ENCODE results near the gene GSTA2. TPM values are rescaled to one million over a fixed set of nuclear protein-coding genes. Genes with fewer than 3 reads are reported as not detected.
A peak's percentile ranks its signal among the peaks of the same experiment; 100 is the strongest.

GSTA2 gene
- total and polyA plus RNA-seq, 2 of the 13 experiments (the other 11 are each of a cell fraction or from before 2014, with no cell fraction given), result 0.75 to 13.7 TPM

DNA sequence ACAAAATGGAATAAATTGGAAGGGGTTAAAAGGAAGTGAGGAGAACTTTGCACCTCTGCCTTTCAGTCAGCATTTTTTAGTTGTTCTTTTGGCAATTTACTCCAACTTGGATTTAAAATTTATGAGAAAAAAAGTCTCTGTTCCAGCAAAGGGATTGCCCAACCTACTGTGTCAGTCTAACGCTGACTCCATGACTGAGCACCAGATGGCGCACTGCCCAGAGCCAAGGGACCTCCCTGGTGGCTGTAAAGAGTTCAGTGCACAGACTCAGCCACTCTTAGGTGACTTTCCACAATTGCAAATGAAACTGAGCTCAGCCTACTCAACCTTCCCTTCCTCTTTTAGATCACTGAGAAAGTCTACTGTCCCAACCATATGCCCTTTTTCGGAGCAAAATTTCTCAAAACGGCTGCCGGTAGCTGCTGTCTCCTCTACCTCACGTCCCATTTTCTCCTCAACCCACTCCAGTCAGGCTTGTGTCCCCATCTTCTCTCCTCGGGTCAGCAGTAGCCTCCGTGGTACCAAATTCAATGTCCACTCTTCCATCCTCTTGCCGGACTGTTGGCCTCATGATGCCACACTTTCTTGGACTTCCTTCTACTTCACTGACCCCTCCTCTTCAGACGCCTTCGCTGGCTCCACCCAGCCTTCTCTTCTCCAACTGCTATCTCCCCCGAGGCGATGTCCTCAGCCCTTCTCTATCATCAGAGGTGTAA, 38.7 kb downstream of the GSTA2 start (continued):
- TF ChIP-seq, protein P1, sequence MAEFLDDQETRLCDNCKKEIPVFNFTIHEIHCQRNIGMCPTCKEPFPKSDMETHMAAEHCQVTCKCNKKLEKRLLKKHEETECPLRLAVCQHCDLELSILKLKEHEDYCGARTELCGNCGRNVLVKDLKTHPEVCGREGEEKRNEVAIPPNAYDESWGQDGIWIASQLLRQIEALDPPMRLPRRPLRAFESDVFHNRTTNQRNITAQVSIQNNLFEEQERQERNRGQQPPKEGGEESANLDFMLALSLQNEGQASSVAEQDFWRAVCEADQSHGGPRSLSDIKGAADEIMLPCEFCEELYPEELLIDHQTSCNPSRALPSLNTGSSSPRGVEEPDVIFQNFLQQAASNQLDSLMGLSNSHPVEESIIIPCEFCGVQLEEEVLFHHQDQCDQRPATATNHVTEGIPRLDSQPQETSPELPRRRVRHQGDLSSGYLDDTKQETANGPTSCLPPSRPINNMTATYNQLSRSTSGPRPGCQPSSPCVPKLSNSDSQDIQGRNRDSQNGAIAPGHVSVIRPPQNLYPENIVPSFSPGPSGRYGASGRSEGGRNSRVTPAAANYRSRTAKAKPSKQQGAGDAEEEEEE (CRISPR knock-in tag; IDR thresholded peaks at IDR 0.05; ENCODE audit: borderline replicate concordance), result no peak
- no peak for TF ChIP-seq ZNF30 (CRISPR knock-in tag; IDR thresholded peaks at IDR 0.05)
- peak; percentile 65; the same call in 1 of the 2 replicates for TF ChIP-seq ZNF879 (CRISPR knock-in tag; IDR thresholded peaks at IDR 0.05)
- TF ChIP-seq, protein P2, sequence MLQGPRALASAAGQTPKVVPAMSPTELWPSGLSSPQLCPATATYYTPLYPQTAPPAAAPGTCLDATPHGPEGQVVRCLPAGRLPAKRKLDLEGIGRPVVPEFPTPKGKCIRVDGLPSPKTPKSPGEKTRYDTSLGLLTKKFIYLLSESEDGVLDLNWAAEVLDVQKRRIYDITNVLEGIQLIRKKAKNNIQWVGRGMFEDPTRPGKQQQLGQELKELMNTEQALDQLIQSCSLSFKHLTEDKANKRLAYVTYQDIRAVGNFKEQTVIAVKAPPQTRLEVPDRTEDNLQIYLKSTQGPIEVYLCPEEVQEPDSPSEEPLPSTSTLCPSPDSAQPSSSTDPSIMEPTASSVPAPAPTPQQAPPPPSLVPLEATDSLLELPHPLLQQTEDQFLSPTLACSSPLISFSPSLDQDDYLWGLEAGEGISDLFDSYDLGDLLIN (CRISPR knock-in tag; IDR thresholded peaks at IDR 0.05; ENCODE audit: borderline replicate concordance), result no peak
- TF ChIP-seq MATR3 (CRISPR knock-in tag; IDR thresholded peaks at IDR 0.05), result no peak
- TF ChIP-seq ZNF546 (CRISPR knock-in tag; conservative IDR thresholded peaks at IDR 0.05), result no peak
- TF ChIP-seq NR2F2 (IDR thresholded peaks at IDR 0.05; ENCODE audit: borderline replicate concordance, low read depth), result no peak
- TF ChIP-seq ZNF136 (CRISPR knock-in tag; IDR thresholded peaks at IDR 0.05; ENCODE audit: low read depth), result no peak
- peak; percentile 42; the same call in 1 of the 2 replicates for TF ChIP-seq ETV5 (CRISPR knock-in tag; IDR thresholded peaks at IDR 0.05; ENCODE audit: borderline replicate concordance)
- TF ChIP-seq, protein P3, sequence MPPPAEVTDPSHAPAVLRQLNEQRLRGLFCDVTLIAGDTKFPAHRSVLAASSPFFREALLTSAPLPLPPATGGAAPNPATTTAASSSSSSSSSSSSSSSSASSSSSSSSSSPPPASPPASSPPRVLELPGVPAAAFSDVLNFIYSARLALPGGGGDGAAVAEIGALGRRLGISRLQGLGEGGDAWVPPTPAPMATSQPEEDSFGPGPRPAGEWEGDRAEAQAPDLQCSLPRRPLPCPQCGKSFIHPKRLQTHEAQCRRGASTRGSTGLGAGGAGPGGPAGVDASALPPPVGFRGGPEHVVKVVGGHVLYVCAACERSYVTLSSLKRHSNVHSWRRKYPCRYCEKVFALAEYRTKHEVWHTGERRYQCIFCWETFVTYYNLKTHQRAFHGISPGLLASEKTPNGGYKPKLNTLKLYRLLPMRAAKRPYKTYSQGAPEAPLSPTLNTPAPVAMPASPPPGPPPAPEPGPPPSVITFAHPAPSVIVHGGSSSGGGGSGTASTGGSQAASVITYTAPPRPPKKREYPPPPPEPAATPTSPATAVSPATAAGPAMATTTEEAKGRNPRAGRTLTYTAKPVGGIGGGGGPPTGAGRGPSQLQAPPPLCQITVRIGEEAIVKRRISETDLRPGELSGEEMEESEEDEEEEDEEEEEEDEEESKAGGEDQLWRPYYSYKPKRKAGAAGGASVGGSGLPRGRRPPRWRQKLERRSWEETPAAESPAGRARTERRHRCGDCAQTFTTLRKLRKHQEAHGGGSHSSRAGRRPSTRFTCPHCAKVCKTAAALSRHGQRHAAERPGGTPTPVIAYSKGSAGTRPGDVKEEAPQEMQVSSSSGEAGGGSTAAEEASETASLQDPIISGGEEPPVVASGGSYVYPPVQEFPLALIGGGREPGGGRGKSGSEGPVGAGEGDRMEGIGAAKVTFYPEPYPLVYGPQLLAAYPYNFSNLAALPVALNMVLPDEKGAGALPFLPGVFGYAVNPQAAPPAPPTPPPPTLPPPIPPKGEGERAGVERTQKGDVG (CRISPR knock-in tag; IDR thresholded peaks at IDR 0.05; ENCODE audit: borderline replicate concordance), result peak; percentile 75; the same call in 1 of the 2 replicates
- TF ChIP-seq HES4 (CRISPR knock-in tag; IDR thresholded peaks at IDR 0.05; ENCODE audit: borderline replicate concordance), result 0 out of 2 replicates have a peak, but pooled peaks have one; percentile 29
- TF ChIP-seq, protein P4, sequence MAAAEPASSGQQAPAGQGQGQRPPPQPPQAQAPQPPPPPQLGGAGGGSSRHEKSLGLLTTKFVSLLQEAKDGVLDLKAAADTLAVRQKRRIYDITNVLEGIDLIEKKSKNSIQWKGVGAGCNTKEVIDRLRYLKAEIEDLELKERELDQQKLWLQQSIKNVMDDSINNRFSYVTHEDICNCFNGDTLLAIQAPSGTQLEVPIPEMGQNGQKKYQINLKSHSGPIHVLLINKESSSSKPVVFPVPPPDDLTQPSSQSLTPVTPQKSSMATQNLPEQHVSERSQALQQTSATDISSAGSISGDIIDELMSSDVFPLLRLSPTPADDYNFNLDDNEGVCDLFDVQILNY (CRISPR knock-in tag; conservative IDR thresholded peaks at IDR 0.05), result no peak
- TF ChIP-seq, protein P5, sequence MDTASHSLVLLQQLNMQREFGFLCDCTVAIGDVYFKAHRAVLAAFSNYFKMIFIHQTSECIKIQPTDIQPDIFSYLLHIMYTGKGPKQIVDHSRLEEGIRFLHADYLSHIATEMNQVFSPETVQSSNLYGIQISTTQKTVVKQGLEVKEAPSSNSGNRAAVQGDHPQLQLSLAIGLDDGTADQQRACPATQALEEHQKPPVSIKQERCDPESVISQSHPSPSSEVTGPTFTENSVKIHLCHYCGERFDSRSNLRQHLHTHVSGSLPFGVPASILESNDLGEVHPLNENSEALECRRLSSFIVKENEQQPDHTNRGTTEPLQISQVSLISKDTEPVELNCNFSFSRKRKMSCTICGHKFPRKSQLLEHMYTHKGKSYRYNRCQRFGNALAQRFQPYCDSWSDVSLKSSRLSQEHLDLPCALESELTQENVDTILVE (CRISPR knock-in tag; IDR thresholded peaks at IDR 0.05), result 0 out of 2 replicates have a peak, but pooled peaks have one; percentile 44
- TF ChIP-seq ZNF335 (CRISPR knock-in tag; IDR thresholded peaks at IDR 0.05), result peak; percentile 50; the same call in 1 of the 2 replicates
- no peak for TF ChIP-seq CHCHD3 (CRISPR knock-in tag; IDR thresholded peaks at IDR 0.05)
- TF ChIP-seq ZNF549 (CRISPR knock-in tag; IDR thresholded peaks at IDR 0.05), result no peak
- TF ChIP-seq SOX6 (IDR thresholded peaks at IDR 0.05), result no peak
- TF ChIP-seq SOX6 (CRISPR knock-in tag; IDR thresholded peaks at IDR 0.05), result no peak; the same call in 1 of the 2 replicates
- TF ChIP-seq, protein P6, sequence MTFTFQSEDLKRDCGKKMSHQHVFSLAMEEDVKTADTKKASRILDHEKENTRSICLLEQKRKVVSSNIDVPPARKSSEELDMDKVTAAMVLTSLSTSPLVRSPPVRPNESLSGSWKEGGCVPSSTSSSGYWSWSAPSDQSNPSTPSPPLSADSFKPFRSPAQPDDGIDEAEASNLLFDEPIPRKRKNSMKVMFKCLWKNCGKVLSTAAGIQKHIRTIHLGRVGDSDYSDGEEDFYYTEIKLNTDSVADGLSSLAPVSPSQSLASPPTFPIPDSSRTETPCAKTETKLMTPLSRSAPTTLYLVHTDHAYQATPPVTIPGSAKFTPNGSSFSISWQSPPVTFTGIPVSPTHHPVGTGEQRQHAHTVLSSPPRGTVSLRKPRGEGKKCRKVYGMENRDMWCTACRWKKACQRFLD (CRISPR knock-in tag; IDR thresholded peaks at IDR 0.05; ENCODE audit: borderline replicate concordance), result peak; percentile 93; the same call in 1 of the 2 replicates
